HG02884 (cell line): ENCODE measurements around the gene GALE.
"Not testable (repeated sequence)": the region's sequence is repeated elsewhere in the genome, so short reads cannot be mapped to it uniquely, and the experiment has no call there.

Experiments
- ATAC-seq: cut with Tn5 transposase; IDR thresholded peaks from one replicate; pipeline ENCODE4 v1.9.1; 2021; ENCODE audit warnings: mild to moderate bottlenecking, moderate library complexity; ENCODE audit not compliant: unreplicated experiment

Gene GALE

DNA sequence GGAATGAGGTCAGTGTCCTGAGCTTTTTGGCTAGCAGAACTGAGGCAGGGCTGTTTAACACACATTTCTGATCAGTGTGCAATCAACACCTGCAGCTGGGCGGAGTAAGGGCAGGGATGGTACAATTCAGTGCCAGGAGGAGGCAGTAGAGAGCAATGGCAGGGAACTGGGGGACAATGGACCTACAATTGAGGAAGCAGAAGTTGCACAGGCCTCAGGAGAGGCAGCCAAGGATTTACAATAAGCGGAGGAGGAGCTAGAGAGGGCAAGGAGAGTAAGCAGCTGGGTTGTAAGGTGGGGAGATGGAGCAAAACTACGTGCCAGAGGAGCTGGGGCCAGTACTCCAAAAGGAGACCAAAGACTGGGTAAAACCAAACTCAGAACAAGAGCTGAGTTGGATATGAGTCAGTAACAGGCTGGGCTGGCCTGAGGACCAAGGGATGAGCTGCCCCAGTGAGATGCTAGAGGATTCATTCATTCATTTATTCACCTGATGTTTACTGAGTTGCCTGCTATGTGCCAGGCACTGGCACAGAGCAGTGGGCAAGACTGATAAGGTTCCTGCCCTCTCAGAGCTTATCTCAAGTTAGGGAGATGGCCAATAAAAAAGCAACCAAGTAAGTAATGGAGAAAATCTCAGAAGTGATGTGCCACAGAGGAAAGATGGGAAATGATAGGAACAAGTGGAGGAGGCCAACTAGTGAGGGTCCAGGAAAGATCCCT, 10.4 kb upstream of the GALE start:
- ATAC-seq = no peak

DNA sequence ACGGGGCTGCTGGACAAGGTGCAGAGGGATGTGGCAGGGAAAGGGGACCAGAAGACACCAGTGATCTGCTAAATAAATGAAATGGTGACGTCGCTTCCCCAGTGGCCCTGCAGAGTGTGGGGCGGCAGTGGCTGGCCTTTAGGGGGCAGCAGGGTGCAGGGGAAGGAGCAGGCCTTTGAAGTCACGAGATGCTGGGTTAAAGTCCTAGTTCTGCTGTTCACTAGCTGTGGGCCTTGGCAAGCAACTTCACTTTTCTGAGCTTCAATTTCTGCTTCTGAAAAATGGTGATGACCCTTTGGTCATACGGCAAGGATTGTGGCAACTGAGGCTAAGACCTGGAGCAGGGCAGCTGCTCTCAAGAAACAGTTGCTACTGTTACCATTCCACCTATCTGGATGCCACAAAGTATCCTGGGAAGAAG, 9.2 kb upstream of the GALE start:
- peak; percentile 63 for ATAC-seq

DNA sequence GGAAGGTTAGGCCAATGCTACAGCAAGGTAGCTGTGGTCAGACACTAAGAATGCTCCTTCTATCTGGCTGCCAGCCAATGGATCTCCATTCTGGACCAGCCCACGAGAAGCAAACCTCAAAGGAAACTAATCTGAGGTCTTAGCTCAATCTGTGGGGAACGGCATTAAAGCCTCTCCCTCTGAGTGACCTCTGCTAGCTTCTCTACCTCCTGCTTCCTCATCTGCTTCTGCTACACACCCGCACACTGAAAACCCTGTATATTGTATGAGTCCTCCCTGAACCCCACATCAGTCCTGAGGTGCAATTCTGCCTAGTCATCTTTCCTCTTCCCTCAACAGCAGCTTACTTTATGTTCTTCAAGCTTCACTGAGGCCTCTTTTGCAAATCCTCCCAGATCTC, 6.9 kb upstream of the GALE start:
- no peak for ATAC-seq

DNA sequence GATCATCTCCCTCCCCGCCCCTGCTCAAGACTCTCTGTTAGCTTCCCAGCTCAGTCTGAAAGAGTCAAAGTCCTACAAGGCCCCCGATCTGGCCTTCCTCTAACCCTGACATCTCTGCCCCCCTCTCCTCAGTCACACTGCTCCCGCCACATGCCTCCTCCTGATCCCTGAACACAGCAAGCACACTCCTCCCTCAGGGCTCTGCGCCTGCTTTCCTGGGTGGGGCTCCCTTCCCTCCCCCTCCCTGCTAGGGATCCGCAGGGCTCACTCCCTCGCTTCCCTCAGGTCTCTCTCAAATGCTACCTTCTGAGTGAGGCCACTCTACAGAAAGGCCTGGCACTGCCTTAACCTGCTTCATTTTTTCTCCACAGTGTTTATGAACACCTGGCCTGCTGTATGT, 5.7 kb upstream of the GALE start:
- ATAC-seq = no peak

DNA sequence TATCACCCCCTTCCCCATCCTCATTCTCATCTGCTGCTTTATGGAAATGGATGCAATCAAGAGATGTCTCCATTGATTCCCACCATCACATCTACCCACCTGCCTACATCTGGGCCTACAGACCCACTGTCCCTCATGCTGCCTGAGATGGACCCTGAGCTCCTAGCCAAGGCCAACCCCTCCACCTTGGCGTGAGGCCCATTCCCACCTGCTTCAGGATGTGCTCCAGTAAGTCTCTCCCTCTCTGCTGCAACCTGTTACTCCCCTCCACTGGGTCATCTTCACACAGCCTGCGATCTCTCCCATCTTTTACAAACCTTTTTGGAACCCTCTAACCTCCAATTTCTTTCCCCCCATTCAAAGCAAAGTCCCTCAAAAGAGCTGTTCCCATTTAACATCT, 4.5 kb upstream of the GALE start:
- no peak for ATAC-seq

DNA sequence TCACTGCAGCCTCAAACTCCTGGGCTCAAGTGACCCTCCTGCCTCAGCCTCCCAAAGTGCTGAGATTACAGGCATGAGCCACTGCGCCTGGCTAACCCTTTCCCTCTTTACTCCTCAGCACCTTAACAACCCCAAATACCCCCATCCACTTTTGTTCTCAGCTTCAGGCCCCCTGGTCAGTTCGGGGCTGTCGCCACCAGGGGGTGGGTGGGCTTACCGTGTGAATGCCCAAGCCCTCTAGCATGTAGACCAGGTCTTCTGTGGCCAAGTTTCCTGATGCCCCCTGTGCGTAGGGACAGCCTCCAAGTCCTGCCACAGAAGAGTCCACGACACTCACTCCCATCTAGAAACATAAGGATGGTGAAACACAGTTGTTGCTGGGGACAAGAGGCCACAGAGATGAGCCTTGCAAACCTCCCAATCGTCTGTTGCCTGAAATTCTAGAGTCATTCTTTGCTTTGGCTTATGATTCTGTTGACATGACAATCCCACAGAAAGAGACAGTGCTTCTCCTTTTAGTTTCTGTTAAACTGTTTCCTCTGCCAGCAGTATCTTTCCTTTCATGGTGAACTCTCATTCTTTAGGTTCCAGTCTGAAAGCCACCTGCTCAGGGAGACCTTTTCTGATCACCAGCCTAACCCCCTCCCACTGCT, 3.8 kb upstream of the GALE start:
- ATAC-seq = no peak

DNA sequence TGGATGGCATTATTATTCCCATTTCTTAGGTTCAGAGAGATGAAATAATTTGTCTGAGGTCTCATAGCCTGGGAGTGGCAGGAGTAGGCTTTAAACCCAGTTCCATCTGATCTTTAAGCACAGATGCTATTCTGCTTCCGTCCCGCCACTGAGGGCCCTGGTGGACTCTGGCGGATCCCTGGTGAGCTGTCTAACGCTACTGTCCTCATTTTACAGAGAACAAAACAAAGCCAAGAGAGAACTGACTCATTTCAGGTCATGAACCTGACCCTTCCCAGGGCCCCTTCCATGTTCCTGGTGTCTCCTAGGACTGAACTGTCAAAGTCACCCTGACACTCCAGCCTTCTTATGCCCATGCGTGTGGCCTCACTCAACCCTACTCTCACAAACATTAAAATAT, 3.1 kb upstream of the GALE start:
- ATAC-seq = no peak

DNA sequence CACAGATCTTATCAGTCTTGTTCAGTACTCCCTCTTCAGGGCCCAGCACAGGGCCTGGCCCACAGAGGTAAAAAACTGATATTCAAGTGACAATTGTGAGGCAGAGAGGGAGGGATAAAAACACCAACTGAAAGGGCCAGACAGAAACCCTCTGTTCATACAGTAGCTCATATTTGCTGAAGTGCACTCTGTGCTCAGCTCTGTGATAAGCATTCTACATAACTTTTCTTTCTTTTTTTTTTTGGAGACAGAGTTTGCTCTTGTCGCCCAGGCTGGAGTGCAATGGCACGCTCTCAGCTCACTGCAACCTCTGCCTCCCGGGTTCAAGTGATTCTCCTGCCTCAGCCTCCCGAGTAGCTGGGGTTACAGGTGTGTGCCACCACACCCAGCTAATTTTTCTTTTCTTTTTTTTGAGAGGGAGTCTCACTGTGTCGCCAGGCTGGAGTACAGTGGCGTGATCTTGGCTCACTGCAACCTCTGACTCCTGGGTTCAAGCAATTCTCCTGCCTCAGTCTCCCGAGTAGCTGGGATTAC, 2.3 kb upstream of the GALE start:
- ATAC-seq = not testable (repeated sequence)

DNA sequence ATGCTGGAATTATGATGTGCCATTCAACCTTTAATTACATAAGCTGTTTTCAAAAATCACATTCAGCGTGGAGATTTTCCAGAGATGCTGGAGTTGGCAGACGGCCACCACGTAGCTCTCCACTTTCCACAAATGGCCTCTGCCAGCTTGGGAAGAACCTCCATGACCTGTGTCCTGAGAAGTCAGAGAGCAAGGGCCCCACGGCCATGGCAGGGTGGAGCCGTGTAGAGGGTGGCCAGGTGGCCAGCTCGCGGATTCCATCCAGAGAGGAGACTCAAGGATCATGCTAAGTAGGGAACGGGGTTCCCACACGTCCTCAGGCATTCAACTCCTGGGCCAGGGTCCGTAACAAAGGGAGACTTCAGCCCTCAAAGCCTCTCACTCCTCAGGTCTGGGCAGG, 1.3 kb upstream of the GALE start:
- ATAC-seq = no peak

DNA sequence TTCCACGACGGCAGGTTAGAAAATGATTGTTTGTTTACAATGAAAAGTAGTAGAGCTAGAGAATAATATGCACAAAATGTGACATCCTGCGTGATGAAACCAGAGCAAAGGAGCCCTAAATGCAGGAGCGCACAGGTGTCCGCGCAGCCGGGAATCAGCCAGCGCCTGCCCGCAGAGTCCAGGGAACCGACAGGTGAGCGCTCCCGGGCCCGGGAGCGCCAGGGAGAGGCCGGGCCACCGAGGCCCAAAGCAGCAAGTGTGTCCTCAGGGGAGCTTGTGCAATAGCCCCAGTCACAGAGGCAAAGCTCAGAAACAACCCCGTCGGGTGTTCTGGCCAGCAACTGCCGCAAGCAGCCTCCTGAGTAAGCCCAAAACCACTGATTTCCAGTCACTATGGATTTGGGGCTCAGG, 789 bp upstream of the GALE start:
- no peak for ATAC-seq

DNA sequence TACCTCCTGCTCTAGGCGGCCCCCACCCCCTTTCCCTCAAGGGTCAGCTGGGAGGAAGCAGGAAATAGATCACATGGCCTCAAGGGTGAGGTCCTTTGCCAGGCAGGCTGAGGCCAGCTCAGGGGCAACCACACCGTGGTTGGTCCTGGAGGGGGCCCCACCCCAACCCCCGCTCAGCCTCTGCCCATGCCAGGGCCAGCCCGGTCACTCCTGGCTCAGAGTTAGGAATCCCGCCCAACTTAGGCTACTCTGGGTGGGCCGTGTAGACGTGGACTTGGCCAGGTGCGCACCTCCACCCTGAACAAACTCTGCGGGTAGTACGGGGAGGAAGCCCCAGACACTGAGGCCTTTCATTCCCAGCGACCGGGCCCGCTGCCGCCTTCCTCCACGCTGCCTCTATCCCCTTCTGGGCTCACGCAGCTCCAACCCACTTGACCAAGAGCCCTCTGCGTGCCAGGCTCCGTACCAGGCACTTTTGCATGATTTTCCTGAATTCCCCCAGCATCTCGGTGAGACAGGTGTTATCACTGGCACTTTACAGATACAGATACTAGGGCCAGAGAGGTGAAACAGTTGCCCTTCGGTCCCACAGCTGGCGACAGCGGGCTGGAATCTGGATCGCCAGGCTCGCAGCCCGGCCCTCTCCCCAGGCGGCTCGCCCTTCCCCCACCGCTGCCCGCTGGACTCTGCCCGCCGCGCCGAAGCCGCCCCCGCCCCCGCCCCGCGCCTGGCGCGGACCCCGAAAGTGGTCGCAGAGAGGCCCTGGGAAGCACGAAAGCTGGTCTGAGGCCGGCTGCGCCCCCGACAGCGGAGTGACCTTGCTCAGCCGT, 769 bp downstream of the GALE start:
- no peak for ATAC-seq

DNA sequence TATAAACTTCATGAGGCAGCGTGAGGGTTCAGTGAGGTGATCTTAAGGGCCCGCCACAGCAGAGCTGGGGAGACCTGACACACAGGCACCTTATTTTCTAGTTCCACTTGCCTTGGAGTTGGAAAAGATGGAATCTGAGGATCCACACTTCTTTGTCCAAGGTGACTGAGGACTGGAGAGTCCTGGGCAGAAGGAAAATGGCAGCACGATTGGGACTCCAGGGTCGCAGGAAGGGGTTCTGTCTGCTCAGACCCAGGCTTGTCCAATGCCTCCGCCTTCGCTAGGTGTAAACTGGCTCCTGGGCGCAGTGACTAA, 1.3 kb downstream of the GALE start:
- ATAC-seq = no peak

DNA sequence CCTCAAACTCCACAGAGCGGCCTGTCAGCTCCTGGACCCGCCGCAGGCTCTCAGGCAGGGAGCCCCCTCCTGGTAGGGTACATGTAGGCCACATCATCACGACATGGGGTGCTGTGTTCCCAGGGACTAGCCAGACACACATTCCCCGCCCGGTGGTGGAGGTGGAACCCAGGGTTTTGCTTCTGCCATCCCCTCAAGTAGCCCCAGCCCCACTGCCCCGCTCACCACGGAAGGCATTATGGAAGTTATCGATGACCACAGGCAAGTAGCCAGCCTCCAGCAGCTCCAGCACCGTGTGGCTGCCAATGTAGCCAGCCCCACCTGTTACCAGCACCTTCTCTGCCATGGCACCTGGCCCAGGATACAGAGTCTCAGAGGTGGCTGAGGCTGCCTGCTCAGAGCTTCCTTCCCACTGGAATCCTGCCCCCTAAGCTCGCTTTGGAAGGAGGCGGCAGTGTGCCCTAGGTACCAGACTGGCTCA, 1.9 kb downstream of the GALE start:
- ATAC-seq = no peak

DNA sequence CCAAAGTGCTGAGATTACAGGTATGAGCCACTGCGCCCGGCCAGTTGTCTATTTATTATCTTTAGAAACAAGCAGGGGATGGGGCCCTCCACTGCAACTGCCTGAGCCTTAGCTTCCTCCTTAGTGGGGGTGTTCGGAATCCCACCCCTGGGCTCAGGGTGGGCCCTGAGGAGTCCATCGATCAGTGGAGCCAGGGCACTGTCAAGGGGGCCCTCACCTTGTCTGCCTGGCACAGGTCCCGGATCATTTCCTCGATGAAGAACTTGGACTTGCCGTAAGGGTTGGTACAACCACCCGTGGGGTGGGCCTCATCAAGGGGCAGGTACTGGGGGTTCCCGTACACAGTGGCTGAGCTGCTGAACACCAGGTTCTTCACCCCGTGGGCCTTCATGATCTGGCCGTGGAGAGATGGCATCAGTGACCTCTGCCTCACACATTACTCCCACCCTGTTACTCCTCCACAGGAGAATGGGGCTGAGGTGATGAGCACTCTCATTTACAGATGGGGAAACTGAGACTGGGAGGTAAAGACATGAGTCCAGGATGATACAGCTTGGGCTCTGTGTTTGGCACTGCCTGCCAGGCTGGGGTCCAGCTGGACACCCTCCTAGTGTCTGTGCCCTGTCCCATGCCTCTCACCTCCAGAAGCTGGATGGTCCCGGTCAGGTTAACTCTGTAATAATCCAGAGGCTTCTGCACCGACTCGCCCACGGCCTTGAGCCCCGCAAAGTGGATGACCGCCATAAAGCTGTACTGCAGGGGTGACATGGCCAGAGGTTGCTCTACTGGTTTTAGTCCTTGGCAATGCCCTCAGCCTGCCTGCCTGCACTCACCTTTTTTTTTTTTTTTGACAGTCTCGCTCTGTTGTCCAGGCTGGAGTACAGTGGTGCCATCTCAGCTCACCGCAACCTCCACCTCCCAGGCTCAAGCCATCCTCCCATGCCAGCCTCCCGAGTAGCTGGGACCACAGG, 2.8 kb downstream of the GALE start:
- ATAC-seq = no peak

DNA sequence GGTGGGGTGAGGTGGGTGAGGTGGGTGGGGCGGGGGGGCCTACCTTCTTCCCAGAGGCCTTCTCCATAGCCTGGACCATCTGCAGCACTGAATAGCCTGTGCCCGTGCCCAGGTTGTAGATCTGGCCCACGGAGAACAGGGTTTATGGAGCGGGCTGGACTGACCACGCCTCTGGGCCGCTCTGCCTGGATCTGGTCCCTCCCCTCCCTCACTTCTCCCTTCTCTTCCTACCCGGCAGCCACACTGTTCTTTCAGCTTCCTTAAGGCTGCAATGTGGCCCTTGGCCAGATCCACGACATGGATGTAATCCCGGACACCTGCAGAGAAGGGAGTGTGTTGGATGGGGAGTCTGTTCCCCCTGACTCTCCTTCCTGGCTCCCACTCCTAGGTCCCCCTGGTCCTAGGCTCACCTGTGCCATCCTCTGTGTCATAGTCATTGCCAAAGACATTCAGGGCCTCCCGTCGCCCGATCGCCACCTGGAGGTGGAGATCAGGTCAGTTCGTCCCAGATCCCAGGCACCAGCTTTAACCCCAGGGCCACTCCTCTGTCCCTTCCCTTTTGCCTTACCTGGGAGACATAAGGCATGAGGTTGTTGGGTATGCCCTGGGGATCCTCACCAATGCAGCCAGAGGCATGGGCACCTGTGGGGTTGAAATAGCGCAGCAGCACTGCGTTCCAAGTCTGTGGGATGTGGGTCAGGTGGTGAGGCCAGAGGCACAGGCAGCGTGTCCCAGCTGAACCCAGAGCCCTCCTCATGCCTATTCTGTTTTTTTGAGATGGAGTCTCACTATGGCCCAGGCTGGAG, 3.9 kb downstream of the GALE start:
- ATAC-seq = no peak

DNA sequence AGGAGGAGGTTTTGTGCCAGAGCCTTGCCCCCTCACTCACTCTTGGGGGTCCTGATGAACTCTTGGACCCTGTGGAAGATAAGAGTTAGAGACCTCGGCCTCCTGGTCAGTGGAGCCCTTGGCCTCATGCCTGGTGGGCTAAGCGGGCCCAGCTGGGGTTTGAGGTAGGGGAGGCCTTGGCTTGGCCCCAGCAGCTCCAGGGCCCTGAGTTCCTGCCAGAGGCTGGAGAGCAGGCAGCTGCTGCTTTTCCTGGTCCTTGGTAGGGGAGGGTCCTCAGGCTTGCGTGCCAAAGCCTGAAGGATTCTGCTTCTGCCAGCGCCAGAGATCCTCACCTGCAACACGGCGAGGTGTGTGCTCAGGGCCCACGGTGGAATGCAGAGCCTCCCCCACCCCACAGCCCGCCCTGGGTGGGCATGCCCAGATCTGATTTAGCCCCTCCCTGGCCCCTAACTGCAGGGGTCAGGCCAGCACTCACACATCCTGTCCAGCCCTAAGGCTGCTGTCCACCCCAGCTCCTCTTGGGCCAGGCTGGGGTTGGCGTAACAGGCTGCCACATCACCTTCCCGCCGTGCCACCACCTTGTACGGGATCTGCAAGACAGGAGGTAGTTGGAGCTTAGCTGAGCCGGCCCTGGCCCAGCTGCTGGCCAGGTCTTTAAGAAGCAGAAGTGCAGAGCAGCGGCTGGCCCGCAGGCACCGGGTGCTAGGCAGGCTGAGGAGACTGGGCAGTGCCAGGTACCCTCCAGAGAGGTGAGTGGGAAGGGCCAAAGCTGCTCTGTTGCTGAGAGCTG, 4.7 kb downstream of the GALE start:
- no peak for ATAC-seq

DNA sequence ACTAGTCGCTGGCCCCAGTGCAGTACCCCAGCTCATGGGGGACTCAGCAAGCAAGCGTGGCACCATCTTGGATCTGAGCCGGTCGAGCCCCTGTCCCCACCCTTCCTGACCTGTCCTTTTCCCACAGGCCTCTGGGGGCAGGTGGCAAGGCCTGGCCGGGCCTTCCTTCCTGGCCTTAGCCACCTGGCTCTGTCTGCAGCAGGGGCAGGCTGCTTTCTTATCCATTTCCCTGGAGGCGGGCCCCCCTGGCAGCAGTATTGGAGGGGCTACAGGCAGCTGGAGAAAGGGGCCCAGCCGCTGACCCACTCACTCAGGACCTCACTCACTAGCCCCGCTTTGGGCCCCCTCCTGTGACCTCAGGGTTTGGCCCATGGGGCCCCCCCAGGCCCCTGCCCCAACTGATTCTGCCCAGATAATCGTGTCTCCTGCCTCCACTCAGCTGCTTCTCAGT, 5.8 kb downstream of the GALE start:
- not testable (repeated sequence) for ATAC-seq

DNA sequence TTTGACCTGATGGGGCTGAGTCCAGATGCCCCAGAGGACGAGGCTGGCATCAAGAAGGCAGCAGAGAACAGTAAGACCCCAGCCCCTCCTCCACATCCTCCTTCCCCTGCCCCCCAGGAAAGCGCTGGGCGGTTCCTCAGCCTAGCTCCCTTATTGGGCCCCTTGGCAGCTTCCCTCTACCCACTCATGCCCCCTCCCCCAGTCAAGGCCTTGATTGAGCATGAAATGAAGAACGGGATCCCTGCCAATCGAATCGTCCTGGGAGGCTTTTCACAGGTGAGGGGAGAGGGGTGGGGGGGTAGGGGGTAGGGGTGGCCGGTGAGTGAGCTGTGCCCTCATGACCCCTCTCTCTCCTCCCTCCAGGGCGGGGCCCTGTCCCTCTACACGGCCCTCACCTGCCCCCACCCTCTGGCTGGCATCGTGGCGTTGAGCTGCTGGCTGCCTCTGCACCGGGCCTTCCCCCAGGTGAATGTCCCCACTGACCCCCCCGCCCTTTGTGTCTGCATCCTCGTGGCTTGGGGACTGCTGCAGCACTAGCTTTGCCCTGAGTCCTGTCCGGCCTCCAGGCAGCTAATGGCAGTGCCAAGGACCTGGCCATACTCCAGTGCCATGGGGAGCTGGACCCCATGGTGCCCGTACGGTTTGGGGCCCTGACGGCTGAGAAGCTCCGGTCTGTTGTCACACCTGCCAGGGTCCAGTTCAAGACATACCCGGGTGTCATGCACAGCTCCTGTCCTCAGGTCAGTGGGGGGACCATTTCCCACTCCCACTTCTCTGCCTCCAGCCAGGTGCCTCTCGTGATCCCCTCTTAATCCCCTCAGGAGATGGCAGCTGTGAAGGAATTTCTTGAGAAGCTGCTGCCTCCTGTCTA, 6.5 kb downstream of the GALE start:
- no peak for ATAC-seq
